WTC11 (cell line): Measurements from ENCODE around the gene APOA1. TPM values are rescaled to one million over a fixed set of nuclear protein-coding genes. Genes with fewer than 3 reads are reported as not detected.

ENCODE experiments used
- ATAC-seq: fragments of 200-7000 bp; cut with Tn5 transposase; 2 replicates; pipeline ENCODE4 v1.10.0; 2021; ENCODE audit warnings: mild to moderate bottlenecking, moderate library complexity
- CTCF ChIA-PET: fragments of 300-600 bp; sonication (Branson Sonifier 250); formaldehyde crosslinking; loops from one replicate; lab custom pipeline; 2021; ENCODE audit warnings: antibody characterized with exemption; lab: Charles Lee
- POLR2A ChIA-PET: fragments of 350-600 bp; sonication (Branson Sonifier 250); formaldehyde crosslinking; loops from one replicate; lab custom pipeline; 2021; ENCODE audit warnings: antibody characterized with exemption; lab: Charles Lee
- DNase-seq: peaks from one replicate; pipeline ENCODE4 v3.0.0; 2021; ENCODE audit warnings: low spot score
- H3K27ac Mint-ChIP-seq: 2 replicates; pipeline ENCODE4 v1.8.0; 2021; ENCODE audit warnings: mixed read lengths
- H3K27me3 Mint-ChIP-seq: 2 replicates; pipeline ENCODE4 v1.8.0; 2021; ENCODE audit warnings: low read depth, mild to moderate bottlenecking, moderate library complexity, mixed read lengths
- H3K36me3 Mint-ChIP-seq: 2 replicates; pipeline ENCODE4 v1.8.0; 2021; ENCODE audit warnings: mixed read lengths
- H3K4me1 Mint-ChIP-seq: 2 replicates; pipeline ENCODE4 v1.8.0; 2022; ENCODE audit warnings: mixed read lengths
- H3K4me3 Mint-ChIP-seq: 2 replicates; pipeline ENCODE4 v1.8.0; 2021; ENCODE audit warnings: mild to moderate bottlenecking, moderate library complexity, mixed read lengths
- H3K9me3 Mint-ChIP-seq: 2 replicates; pipeline ENCODE4 v1.8.0; 2021; ENCODE audit warnings: mixed read lengths
- AFF4 ChIP-seq: sonication (generic); formaldehyde crosslinking; IDR thresholded peaks from 2 replicates; pipeline ENCODE4 v1.8.1; 2023; ENCODE audit warnings: mild to moderate bottlenecking, missing genetic modification reagents, borderline replicate concordance
- GABPB1 ChIP-seq: sonication (generic); formaldehyde crosslinking; IDR thresholded peaks from 2 replicates; pipeline ENCODE4 v1.8.1; 2023; ENCODE audit warnings: mild to moderate bottlenecking, missing genetic modification reagents
- HMGA2 ChIP-seq: fragments of 250-450 bp; sonication (Bioruptor Pico); IDR thresholded peaks from 2 replicates; pipeline ENCODE4 v1.4.0; 2021; ENCODE audit warnings: mild to moderate bottlenecking, moderate library complexity
- IRF1 ChIP-seq: sonication (generic); formaldehyde crosslinking; IDR thresholded peaks from 2 replicates; pipeline ENCODE4 v1.8.0; 2023; ENCODE audit warnings: missing genetic modification reagents
- NFYB ChIP-seq: sonication (generic); formaldehyde crosslinking; conservative IDR thresholded peaks from 2 replicates; pipeline ENCODE4 v1.8.0; 2022; ENCODE audit warnings: low read depth, missing genetic modification reagents
- SP1 ChIP-seq: sonication (generic); formaldehyde crosslinking; conservative IDR thresholded peaks from 2 replicates; pipeline ENCODE4 v1.8.1; 2022; ENCODE audit warnings: missing genetic modification reagents
- TEAD1 ChIP-seq: sonication (generic); formaldehyde crosslinking; IDR thresholded peaks from 2 replicates; pipeline ENCODE4 v1.8.0; 2022; ENCODE audit warnings: mild to moderate bottlenecking, missing genetic modification reagents
- TP53 ChIP-seq: sonication (generic); formaldehyde crosslinking; IDR thresholded peaks from 2 replicates; pipeline ENCODE4 v1.8.1; 2023; ENCODE audit warnings: mild to moderate bottlenecking, missing genetic modification reagents
- ZNF232 ChIP-seq: sonication (generic); formaldehyde crosslinking; IDR thresholded peaks from 2 replicates; pipeline ENCODE4 v1.8.0; 2022; ENCODE audit warnings: mild to moderate bottlenecking, missing genetic modification reagents
- ZNF671 ChIP-seq: fragments of 250-450 bp; sonication (Bioruptor Pico); IDR thresholded peaks from 2 replicates; pipeline ENCODE4 v1.8.0; 2021; ENCODE audit warnings: mild to moderate bottlenecking
- total RNA-seq: library from RNA; stranded (reverse); gene quantifications from 3 replicates; pipeline ENCODE4 v1.2.3, GENCODE V29; 2021

The APOA1 gene
- total RNA-seq, 1 experiment from 2014 or later = 2.1 TPM

GRCh38 chr11:116814502-116814901 lies 22.9 kb downstream of the APOA1 start (continued):
- TF ChIP-seq AFF4 (CRISPR knock-in tag) (no peak), TEAD1 (CRISPR knock-in tag) (no peak), TP53 (CRISPR knock-in tag) (no peak), IRF1 (CRISPR knock-in tag) (no peak), ZNF671 (CRISPR knock-in tag) (no peak)

- Mint-ChIP-seq H3K4me3 (no peak overlapping the region), H3K27me3 (no peaks in the 10 kb centered on the region), H3K4me1 (no peaks in the 10 kb centered on the region), H3K36me3 (no peaks in the 10 kb centered on the region), H3K27ac (no peak overlapping the region), H3K9me3 (no peaks in the 10 kb centered on the region)
- no peak for DNase-seq
- POLR2A ChIA-PET = no interaction called here
- no peak for ATAC-seq
- no peak for TF ChIP-seq NFYB
- TF ChIP-seq GABPB1 (CRISPR knock-in tag) = 0 out of 2 replicates have a peak, but pooled peaks have one; percentile 20
- CTCF ChIA-PET = interaction anchor here (0.6 to 1.8 kb wide), 3 partner anchors 22 to 325 kb away, joined by 3 to 14 read pairs (median 5); partner anchors contain the start of gene APOA5
These were observed 23.5 kb downstream of the APOA1 start for GRCh38 chr11:116813781-116814471.

- Mint-ChIP-seq H3K4me1 (no peaks in the 10 kb centered on the region), H3K36me3 (no peaks in the 10 kb centered on the region), H3K27me3 (no peaks in the 10 kb centered on the region), H3K27ac (no peak overlapping the region), H3K9me3 (no peaks in the 10 kb centered on the region), H3K4me3 (no peak overlapping the region)
- TF ChIP-seq ZNF232 (no peak), AFF4 (CRISPR knock-in tag) (no peak)
- ChIA-PET CTCF (interaction anchor here (0.6 to 1.8 kb wide), 3 partner anchors 22 to 326 kb away, joined by 3 to 14 read pairs (median 5); partner anchors contain the start of gene APOA5), POLR2A (no interaction called here)
- no peak for ATAC-seq
- no peak for DNase-seq
These were observed 24.3 kb downstream of the APOA1 start for GRCh38 chr11:116813170-116813569.

GRCh38 chr11:116812109-116812508 lies 25.3 kb downstream of the APOA1 start:
- no peaks in the 10 kb centered on the region for H3K36me3 Mint-ChIP-seq
- ChIA-PET POLR2A (no interaction called here), CTCF (no interaction called here)
- no peak for ATAC-seq
- no peak overlapping the region for H3K27ac Mint-ChIP-seq
- no peak overlapping the region for H3K4me3 Mint-ChIP-seq
- H3K4me1 Mint-ChIP-seq = no peaks in the 10 kb centered on the region
- no peak for DNase-seq
- TF ChIP-seq SP1 (CRISPR knock-in tag) (no peak), HMGA2 (CRISPR knock-in tag) (peak; percentile 92; the same call in 1 of the 2 replicates)
- no peaks in the 10 kb centered on the region for H3K9me3 Mint-ChIP-seq
- no peaks in the 10 kb centered on the region for H3K27me3 Mint-ChIP-seq
